Fibroblast of skin of right quadriceps (primary cell): ENCODE measurements around the gene KRCC1.
"Not testable (repeated sequence)": the region's sequence is repeated elsewhere in the genome, so short reads cannot be mapped to it uniquely, and the experiment has no call there.

Experiments used
- DNase-seq: peaks from one replicate; pipeline ENCODE4 v3.0.0-alpha.2; 2013

The KRCC1 gene

DNA sequence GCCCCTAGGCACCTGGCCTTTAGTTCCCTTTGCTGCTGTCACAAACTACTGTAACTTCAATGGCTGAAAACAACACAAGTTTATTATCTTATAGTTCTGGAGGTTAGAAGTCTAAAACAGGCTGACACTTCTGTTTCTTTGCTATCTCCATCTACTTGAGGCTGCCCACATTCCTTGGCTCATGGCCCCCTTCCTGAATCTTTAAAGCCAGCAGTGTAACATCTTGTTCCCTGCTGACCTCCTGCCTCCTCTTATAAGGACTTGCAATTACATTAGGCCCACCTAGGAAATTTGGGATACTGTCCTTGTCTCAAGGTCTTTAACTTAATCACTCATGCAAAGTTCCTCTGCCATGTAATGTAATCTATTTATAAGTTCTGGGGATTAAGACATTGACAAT lies 18.6 kb upstream of the KRCC1 start:
- DNase-seq, result no peak

DNA sequence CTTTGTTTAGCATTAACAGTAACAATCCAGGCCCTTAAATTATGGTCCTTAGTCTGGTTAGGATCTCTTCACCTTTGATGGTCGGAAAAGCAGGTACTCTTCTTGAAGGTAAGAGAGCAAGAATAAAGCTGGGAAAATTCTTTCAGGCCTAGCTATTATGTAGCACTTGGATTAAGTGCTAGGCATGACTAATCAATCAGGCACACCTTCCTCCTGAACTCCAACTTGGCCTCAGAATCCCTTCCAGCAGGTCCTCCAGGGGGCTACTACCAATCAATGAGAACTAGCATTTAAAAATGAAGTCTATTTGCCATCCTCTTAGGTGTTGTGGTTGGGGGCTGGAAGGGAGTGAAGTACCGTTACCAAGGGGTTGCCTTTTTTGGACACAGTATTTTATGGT lies 15.8 kb upstream of the KRCC1 start:
- no peak for DNase-seq

- no peak for DNase-seq
These were observed 14.5 kb upstream of the KRCC1 start for GRCh38 chr2:88070055-88070454.

DNA sequence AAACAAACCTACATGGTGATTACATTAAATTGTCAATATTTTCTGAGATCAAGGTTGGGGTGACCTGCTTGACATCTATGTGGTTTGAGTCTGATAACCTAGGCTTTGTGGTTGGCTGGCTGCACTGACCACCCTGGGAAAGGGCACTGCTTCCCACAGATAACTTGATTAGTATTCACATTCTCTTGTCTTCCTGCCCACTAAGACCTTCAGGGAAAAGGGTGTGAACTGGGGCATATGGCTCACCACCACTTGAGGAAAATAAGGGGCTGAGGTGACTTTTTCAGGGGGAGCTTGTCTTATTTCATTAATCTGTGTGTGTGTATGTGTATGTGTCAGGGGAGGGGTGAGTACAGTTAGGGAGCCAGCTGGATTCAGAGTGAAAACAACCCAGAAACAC lies 13.5 kb upstream of the KRCC1 start:
- DNase-seq, result no peak

- no peak for DNase-seq
These were observed 12.5 kb upstream of the KRCC1 start for GRCh38 chr2:88068044-88068443.

GRCh38 chr2:88067598-88067997 lies 12.0 kb upstream of the KRCC1 start, which contains the start of gene SMYD1:
Gene SMYD1, plus strand, starts transcription at chr2:88067825. Its CDS starts 40 bp downstream, at chr2:88067865.
- no peak for DNase-seq

DNA sequence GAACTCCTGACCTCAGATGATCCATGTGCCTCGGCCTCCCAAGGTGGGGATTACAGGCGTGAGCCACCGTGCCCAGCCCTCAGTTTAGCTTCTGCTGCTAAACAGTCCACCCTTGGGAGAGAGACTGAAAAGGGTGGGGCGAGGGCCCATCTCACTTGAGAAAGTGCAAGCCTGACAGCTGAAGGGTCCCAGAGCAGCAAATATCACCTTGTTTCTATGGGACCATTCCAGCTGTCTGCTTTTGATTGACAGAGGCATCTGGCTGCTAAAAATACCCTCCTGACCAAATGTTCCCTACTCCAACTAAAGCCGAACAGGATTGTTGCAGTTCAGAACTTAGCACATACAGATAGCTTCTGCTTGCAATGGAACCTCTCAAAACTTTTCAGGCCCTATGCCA lies 11.6 kb upstream of the KRCC1 start:
- no peak for DNase-seq

DNA sequence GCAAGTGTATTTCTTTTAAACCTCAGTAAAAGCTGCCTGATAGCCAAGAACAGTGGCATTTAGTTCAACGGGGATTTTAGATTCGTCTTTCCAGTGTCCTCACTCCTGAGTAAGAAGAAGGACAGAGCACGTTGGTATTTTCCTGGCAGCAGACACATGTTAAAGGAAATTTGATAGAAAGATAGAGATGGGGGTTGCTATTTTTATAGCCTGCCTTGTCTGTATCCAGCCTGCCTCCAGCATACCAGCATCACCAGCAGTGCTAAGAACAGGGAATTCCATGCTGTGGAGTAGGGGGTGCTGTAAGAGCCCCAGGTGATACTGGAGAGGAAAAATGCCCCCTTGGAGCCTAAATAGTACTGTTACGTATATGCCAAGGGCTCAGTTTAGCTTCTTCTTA lies 11.0 kb upstream of the KRCC1 start:
- DNase-seq, result no peak

GRCh38 chr2:88061295-88061694 lies 5.7 kb upstream of the KRCC1 start:
- DNase-seq, result no peak

- DNase-seq, result no peak
These were observed 5.3 kb upstream of the KRCC1 start for GRCh38 chr2:88060907-88061275.

DNA sequence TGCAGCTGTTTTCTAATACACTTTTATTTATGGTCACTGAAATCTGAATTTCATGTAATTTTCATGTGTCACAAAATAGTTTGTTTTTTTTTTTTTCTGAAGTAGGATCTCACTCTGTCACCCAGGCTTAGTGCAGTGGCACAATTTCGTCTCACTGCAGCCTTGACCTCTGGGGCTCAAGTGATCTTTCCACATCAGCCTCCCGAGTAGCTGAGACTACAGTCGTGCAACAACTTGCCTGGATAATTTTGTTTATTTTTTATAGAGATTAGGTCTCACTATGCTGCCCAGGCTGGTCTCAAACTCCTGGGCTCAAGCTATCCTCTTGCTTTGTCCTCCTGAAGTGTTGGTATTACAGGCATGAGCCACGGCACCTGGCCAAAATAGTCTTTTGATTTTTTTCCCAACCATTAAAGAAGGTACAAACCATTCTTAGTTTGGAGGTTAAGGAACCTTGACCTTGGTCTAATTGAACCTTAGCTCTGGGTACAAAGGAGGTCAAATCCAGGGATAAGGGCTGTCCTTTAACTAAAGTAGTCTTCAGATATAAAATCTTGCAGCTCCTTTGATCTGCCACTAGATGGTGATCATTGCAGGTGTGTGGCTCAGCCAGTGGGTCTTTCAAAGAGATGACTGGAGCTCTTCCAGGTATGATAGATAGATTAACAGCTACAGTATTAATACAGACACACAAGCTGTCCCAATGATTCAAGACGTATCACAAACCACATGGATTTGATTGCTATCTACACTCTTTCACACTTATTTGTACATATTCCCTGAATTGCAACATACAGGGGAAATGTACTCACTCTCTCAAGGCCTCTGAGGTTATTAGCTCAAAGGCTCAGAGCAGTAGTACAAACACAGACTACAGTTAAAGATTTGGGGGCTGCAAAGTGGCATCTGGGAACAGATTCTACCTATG lies 4.7 kb upstream of the KRCC1 start:
- DNase-seq, result peak; percentile 35

- DNase-seq, result no peak
These were observed 2.6 kb upstream of the KRCC1 start for GRCh38 chr2:88058191-88058590.

DNA sequence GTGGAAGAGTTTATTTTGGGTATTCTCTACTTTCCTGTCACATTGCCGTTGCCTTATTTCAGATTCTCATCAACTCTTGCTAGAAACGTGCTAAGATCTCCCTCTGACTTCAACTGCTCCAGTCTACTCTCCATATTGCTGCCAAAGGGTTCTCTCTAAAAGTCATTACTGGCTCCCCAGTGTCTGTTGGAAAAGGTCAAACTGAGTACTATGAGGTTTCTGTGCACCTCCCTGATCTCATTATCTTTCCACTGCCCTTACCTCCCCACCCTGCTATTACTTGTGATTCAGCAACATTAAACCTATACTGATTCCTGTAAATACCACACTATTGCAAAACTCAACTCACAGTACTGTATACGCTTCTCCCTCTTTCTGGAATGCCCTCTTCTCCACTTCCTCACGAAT lies 1.9 kb upstream of the KRCC1 start:
- DNase-seq, result peak; percentile 42

- peak; percentile 47 for DNase-seq
These were observed 707 bp downstream of the KRCC1 start for GRCh38 chr2:88054782-88055370.

DNA sequence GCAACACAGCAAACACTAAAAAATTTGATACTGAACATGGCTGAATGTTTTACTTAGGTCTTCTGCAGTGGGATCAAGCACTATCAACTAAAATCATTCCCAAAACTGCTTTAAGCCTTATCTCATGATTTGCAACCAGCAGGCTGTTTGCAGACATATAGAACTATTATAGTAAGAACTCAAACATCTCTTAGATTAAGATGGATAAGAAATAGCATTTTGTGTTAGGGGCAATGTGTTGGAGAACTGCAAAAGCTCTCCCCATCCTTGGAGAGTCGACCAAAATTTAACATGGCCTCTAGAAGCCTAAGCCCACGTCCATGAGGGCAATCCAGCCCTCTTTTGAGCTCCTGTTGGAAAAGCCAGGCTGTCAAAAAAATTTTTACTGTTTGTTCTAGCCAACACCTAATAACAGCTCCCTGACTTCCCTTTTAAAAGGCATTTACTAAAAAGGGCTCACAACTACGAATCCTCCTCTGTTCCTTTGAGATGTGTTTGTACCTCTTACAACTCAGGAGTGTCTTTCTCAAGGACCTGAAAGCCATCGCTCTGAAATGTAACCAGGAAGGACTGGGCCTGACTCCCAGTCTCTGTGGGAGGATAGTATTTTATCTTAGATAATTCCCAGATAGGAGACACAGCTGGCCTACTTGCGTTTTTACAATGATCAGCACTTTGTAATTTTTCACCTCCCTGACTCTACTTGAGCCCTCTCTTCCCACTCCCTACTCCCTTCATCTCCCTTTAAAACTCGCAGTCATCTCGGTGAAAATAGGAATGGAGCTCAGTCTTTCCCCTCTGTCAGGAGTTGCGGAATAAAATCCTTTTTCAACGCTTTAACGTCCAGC lies 1.4 kb downstream of the KRCC1 start:
- DNase-seq, result no peak

- peak; percentile 87 for DNase-seq
These were observed 2.3 kb downstream of the KRCC1 start for GRCh38 chr2:88053296-88053695.

- no peak for DNase-seq
These were observed 3.8 kb downstream of the KRCC1 start for GRCh38 chr2:88051792-88052191.

GRCh38 chr2:88049622-88050021 lies 6.0 kb downstream of the KRCC1 start:
- DNase-seq, result no peak

DNA sequence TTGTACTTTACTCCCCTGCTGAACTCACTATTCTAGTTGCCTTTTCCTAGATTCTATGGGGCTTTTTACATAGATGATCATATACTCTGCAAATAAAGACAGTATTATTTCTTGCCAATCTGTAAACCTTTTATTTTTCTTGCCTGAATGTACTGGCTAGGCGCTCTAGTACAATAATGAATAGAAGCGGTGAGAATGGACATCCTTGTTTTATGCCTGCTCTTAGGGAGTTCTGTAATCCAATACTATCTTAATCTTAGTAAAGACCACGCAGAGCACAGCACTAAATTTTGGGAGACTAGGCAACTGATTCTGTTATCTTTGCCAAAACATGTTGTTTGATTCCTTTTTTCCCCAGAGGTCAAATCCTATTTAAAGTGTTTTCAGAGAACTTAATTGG lies 7.0 kb downstream of the KRCC1 start:
- no peak for DNase-seq

- not testable (repeated sequence) for DNase-seq
These were observed 10.0 kb downstream of the KRCC1 start for GRCh38 chr2:88045561-88045960.

- no peak for DNase-seq
These were observed 13.1 kb downstream of the KRCC1 start for GRCh38 chr2:88042476-88042875.

GRCh38 chr2:88038263-88039105 lies 17.1 kb downstream of the KRCC1 start:
- peak; percentile 97 for DNase-seq

DNA sequence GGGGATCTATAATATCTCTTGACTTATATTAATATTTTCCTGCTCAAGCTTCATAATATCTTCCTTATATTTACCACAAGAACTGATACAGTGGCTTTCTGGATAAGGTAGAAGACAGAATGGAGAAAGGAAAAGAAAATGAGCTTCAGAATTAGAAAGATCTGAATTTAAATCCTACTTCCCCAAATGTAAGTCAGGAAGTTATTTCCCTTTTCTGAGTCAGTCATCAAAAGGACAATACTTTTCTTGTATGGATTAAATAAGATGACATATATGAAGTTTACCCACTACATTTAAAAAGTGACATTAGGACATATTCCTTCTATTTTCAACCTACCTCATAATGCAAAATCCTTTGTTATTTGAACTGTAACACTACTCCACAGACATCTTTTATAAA lies 19.0 kb downstream of the KRCC1 start:
- DNase-seq, result no peak
